H1 (cell line): ENCODE results near the gene ZNF813. TPM values are rescaled to one million over a fixed set of nuclear protein-coding genes. Genes with fewer than 3 reads are reported as not detected.

ENCODE experiments used
- HDAC2 ChIP-seq, 2 experiments: fragments of 300-600 bp in 1 of 2; sonication (generic) in 1 of 2; IDR thresholded peaks; 2 replicates each; pipeline ENCODE4 v1.6.1; 2011 to 2012; ENCODE audit warnings: low read depth in 2 of 2, low read length in 2 of 2, mild to moderate bottlenecking in 2 of 2, moderate library complexity in 2 of 2, borderline replicate concordance in 1 of 2, inconsistent platforms in 1 of 2
- RNF2 ChIP-seq: fragments of 200-900, 300-1000 bp; sonication (generic); IDR thresholded peaks from 2 replicates; pipeline ENCODE4 v1.7.1; 2016; ENCODE audit warnings: borderline replicate concordance, low read depth, mild to moderate bottlenecking, antibody characterized with exemption, low read length; ENCODE audit not compliant: poor library complexity, severe bottlenecking; ENCODE audit errors: missing control alignments
- polyA plus RNA-seq, 7 experiments: library from polyadenylated mRNA; depleted of rRNA in 3 of 7; stranded (reverse) in 5 of 7; unstranded in 2 of 7; fragments of >200 nt in 5 of 7; fragments of 200-250 nt in 2 of 7; gene quantifications; 1 replicate in 5 of 7; 2 replicates in 1 of 7; 4 replicates in 1 of 7; pipeline versions ENCODE4 v1.2.1 to v1.2.3, GENCODE V29; 2011 to 2013; ENCODE audit warnings: missing spikeins in 2 of 7, mixed read lengths in 2 of 7
- total RNA-seq: library from RNA; stranded (reverse); fragmentation: NEBNext Ultra II Directional; extraction: Animal tissue kit (Norgen Biotek cat#: 25700); gene quantifications from 2 replicates; pipeline ENCODE4 v1.2.1, GENCODE V29; 2021
- TF ChIP-seq, protein P1 (sequence below): IDR thresholded peaks from 2 replicates; pipeline ENCODE4 v1.6.1; 2012; ENCODE audit warnings: low read length, inconsistent platforms

Gene ZNF813
- total and polyA plus RNA-seq, 2 of the 8 experiments (the other 6 are each of a cell fraction or from before 2014, with no cell fraction given) = 2.9 to 22.1 TPM

DNA sequence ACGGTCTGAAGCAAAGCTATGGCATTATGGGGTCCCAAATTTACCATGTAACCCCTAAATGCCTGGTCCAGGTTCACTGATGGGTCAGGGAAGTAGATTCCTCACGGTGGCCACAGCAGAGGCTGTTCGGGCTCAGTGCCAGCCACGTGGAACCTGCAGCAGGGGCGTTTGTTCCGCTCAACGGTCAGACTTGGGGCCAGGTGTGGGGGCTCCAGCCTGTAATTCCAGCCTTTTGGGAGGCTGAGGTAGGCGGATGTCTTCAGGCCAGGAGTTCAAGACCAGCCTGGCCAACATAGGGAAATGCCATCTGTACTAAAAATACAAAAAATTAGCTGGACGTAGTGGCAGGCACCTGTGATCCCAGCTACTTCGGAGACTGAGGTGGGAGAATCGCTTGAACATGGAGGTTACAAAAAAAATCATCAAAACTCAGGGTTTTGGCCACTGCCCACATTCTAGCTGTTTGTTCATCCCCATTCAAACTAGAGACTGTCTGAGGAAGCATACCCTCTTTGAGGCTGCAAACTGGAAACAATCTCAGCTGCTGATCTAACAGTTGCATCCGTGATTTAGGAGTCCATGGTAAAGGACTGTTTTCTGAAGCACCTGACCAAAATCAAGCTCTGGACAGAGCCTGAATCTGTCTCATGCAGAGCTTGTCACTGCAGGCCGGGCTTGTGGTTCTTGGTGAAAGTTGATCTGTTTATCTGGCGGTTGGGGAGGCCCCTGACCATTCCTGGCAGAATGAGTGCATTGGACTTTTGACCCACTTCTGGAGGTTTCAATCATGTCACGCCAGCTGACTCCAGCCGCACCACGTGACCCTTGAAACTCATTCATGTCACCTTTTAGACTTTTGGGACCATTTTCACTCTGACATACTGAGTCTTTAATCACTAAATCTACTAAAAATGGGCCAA is 40.2 kb downstream of the ZNF813 start (continued):
- no peak for TF ChIP-seq RNF2
- TF ChIP-seq, protein P1, sequence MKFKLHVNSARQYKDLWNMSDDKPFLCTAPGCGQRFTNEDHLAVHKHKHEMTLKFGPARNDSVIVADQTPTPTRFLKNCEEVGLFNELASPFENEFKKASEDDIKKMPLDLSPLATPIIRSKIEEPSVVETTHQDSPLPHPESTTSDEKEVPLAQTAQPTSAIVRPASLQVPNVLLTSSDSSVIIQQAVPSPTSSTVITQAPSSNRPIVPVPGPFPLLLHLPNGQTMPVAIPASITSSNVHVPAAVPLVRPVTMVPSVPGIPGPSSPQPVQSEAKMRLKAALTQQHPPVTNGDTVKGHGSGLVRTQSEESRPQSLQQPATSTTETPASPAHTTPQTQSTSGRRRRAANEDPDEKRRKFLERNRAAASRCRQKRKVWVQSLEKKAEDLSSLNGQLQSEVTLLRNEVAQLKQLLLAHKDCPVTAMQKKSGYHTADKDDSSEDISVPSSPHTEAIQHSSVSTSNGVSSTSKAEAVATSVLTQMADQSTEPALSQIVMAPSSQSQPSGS = no peak
- TF ChIP-seq HDAC2 (IDR thresholded peaks at IDR 0.05; ENCODE audit: borderline replicate concordance in 1 of 2, low read depth in 2 of 2, low read length in 2 of 2) = no peak
